GM12878 (cell line): ENCODE results near the gene SPRTN.

Experiments
- EGR1 ChIP-seq, 2 experiments: IDR thresholded peaks; 1 replicate in 1 of 2; 2 replicates in 1 of 2; pipeline ENCODE4 v1.6.1; 2011 to 2012; ENCODE audit warnings: low read depth in 2 of 2, low read length in 2 of 2, borderline replicate concordance in 1 of 2, mild to moderate bottlenecking in 1 of 2, moderate library complexity in 1 of 2
- EP300 ChIP-seq, 2 experiments: fragments of 150-350 bp in 1 of 2; IDR thresholded peaks; 2 replicates each; pipeline ENCODE4 v1.6.1; 2011 to 2012; ENCODE audit warnings: low read depth in 2 of 2, low read length in 2 of 2, borderline replicate concordance in 1 of 2, improper control_type of control experiment in 1 of 2, inconsistent platforms in 1 of 2; ENCODE audit not compliant: control insufficient read depth in 1 of 2
- NFYB ChIP-seq: IDR thresholded peaks from 2 replicates; pipeline ENCODE4 v1.6.1; 2011; ENCODE audit warnings: low read depth, mild to moderate bottlenecking, low read length, improper control_type of control experiment, moderate library complexity; ENCODE audit not compliant: insufficient read depth
- POLR2A ChIP-seq: IDR thresholded peaks from 2 replicates; pipeline ENCODE4 v1.6.1; 2011; ENCODE audit warnings: low read depth, mild to moderate bottlenecking, low read length
- SP1 ChIP-seq: IDR thresholded peaks from one replicate; pipeline ENCODE4 v1.6.1; 2011; ENCODE audit warnings: low read depth, low read length
- YY1 ChIP-seq: IDR thresholded peaks from 2 replicates; pipeline ENCODE4 v1.6.1; 2011; ENCODE audit warnings: low read depth, mild to moderate bottlenecking, low read length
- TF ChIP-seq, protein P1 (sequence below), 3 experiments: IDR thresholded peaks in 2 of 3; conservative IDR thresholded peaks in 1 of 3; 2 replicates each; pipeline ENCODE4 v1.5.1; 2011; ENCODE audit warnings: low read depth in 3 of 3, low read length in 3 of 3, mild to moderate bottlenecking in 3 of 3, control low read depth in 2 of 3, moderate library complexity in 2 of 3, inconsistent platforms in 1 of 3, mixed read lengths in 1 of 3; ENCODE audit not compliant: control insufficient read depth in 2 of 3, insufficient read depth in 1 of 3; ENCODE audit errors: extremely low read depth in 1 of 3
- TF ChIP-seq, protein P2 (sequence below): IDR thresholded peaks from 2 replicates; pipeline ENCODE4 v1.6.1; 2012; ENCODE audit warnings: low read depth, low read length, improper control_type of control experiment

DNA sequence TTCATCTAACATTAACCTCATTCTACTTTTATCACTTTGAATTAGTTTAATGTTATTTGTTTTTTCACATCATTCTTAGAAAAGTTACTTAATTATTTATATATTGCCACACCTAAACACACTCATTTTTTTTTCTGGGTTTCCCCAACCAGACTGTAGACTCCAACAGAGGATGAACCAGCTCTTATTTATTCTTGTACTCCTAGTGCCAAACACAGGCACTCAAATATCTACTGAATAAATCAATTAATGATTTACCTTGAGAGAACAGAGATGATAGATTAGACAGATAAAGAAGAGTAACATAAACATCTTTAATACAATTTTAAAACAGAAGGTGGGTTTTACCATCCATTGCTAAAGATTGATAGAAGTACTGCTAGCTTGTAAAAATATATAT, 48.4 kb downstream of the SPRTN start:
- no peak for TF ChIP-seq POLR2A
- TF ChIP-seq EP300 (IDR thresholded peaks at IDR 0.05; ENCODE audit: borderline replicate concordance in 1 of 2, control insufficient read depth in 1 of 2, low read depth in 2 of 2, low read length in 2 of 2) = no peak
- TF ChIP-seq NFYB = no peak
- no peak for TF ChIP-seq SP1
- no peak for TF ChIP-seq YY1
- TF ChIP-seq, protein P1, sequence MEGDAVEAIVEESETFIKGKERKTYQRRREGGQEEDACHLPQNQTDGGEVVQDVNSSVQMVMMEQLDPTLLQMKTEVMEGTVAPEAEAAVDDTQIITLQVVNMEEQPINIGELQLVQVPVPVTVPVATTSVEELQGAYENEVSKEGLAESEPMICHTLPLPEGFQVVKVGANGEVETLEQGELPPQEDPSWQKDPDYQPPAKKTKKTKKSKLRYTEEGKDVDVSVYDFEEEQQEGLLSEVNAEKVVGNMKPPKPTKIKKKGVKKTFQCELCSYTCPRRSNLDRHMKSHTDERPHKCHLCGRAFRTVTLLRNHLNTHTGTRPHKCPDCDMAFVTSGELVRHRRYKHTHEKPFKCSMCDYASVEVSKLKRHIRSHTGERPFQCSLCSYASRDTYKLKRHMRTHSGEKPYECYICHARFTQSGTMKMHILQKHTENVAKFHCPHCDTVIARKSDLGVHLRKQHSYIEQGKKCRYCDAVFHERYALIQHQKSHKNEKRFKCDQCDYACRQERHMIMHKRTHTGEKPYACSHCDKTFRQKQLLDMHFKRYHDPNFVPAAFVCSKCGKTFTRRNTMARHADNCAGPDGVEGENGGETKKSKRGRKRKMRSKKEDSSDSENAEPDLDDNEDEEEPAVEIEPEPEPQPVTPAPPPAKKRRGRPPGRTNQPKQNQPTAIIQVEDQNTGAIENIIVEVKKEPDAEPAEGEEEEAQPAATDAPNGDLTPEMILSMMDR (IDR thresholded peaks at IDR 0.05 in 2 of 3, conservative IDR thresholded peaks at IDR 0.05 in 1 of 3; ENCODE audit: control insufficient read depth in 2 of 3, extremely low read depth in 1 of 3, insufficient read depth in 1 of 3, low read depth in 3 of 3, low read length in 3 of 3) = no peak
- no peak for TF ChIP-seq EGR1 (IDR thresholded peaks at IDR 0.05; ENCODE audit: borderline replicate concordance in 1 of 2, low read depth in 2 of 2, low read length in 2 of 2)
- TF ChIP-seq, protein P2, sequence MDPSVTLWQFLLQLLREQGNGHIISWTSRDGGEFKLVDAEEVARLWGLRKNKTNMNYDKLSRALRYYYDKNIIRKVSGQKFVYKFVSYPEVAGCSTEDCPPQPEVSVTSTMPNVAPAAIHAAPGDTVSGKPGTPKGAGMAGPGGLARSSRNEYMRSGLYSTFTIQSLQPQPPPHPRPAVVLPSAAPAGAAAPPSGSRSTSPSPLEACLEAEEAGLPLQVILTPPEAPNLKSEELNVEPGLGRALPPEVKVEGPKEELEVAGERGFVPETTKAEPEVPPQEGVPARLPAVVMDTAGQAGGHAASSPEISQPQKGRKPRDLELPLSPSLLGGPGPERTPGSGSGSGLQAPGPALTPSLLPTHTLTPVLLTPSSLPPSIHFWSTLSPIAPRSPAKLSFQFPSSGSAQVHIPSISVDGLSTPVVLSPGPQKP = no peak
